GM21447 (cell line): ENCODE data around the gene VAV2.
"Not testable (repeated sequence)": the region's sequence is repeated elsewhere in the genome, so short reads cannot be mapped to it uniquely, and the experiment has no call there.

Experiments
- ATAC-seq: cut with Tn5 transposase; IDR thresholded peaks from one replicate; pipeline ENCODE4 v1.9.1; 2021; ENCODE audit not compliant: unreplicated experiment

VAV2 gene

DNA sequence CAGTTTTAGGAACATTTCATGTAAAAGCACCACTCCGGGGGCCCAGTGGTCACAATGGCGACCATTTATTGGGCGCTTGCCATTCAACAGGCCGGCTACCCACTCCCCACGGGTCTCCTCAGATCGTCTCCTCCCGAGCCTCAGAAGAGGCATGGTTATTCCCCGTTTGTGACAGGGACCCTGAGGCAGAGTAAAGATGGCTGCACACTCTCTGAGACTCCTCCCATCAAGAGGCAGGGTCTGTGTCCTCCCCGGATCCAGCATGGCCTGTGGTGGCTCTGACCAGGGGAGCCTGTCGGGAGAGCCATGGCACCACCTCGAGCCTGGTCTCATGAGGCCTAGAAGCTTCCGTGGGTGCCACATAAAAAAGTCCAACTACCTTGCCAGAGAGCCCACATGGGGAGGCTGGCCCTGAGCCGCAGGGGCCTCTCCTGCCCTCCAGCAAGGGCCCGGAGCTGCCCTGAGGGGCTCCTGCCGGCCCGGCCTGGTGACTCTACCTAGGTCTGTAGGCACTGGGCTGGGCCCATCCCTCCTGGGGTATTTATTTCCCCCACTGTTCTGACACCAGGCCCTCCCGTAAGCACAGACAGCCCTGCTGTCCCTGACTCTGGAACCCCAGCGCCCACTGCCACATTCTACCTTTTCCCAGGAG is 90.8 kb downstream of the VAV2 start:
- no peak for ATAC-seq

DNA sequence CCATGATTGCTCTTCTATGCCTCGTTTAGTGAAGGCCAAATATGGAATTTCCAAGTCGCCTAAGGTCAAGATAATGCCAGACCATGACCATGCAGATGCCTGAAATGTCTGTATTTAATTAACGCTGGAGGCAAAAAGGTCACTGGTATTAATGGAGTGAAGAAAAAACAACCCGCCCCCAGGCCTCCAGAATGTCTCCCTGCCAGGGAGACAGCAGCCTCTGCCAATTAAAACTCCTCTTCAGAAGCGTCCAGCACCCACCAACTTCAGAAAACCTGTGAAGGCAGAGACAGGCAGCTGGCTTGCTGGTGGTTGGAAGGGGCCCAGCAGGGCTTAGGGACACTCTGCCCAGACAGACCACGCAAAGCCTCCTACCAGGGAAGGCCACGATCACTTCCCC is 94.4 kb downstream of the VAV2 start:
- ATAC-seq, result no peak

DNA sequence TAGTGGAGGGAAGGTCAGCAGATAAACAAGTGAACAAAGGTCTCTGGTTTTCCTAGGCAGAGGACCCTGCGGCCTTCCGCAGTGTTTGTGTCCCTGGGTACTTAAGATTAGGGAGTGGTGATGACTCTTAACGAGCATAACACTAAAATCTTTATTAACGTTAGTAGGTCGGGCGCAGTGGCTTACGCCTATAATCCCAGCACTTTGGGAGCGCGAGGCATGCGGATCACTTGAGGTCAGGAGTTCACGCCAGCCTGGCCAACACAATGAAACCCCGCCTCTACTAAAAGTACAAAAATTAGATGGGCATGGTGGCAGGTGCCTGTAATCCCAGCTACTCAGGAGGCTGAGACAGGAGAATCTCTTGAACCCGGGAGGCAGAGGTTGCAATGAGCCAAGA is 96.1 kb downstream of the VAV2 start:
- not testable (repeated sequence) for ATAC-seq

DNA sequence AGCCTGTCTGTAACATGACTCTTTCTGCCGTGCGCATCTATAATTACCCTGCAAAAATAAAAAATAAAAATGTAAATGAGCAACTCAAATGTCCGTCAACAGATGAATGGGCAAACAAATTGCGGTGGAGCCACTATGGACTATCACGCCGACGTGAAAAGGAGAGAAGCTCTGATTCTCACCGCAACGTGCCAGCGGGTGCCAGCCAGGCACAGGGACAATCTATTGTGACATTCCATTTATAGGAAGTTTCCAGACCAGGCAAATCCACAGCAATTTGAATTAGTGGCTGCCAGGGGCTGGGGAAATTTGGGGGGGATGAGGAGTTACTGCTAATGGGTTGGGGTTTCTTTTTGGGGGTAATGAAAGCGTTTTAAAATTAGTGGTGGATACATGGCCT is 96.8 kb downstream of the VAV2 start:
- ATAC-seq, result no peak

DNA sequence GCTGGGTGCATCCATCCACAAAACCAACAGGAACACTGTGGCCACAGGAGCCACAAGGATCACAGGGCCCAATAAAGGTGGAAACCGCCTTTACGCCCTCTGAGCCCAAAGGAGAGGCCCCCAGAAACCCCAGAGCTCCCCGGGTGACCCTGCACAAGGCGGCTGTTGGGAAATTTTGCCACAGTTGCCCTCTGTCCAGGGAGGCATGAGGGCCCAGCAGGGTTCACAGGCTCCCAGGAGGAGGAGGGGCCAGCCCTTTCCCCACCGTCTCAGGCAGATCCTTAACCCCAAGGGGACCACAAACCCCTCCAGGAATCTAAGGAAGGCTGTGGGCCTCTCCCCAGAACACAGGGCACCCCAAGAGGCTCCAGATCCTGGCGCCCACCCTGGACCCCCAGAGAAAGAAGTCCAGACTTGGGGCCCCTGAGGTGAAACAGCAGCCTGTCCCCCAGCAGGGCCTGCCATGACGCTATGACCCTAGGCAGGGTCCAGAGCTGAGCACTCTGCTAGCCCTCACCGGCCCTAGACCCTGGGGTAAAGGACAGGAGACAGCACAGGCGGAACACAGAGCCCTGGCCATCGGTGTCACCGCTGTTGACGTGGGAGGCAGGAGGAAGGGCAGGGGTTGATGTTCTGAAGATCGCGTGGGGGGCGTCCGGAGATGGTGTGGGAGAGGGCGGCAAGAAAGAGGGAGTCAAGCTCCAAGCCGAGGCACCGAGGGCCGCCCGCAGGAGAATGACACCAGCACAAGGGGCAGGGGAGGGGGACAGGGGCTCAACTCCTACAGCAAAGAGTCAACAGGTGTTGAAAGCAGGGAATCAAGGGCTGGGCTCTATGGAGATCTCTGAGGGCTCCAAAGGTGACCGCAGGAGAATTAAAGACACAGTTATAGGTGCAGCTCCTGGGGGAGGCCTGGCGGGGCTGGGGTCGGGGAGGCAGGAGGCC is 97.5 kb downstream of the VAV2 start:
- no peak for ATAC-seq

DNA sequence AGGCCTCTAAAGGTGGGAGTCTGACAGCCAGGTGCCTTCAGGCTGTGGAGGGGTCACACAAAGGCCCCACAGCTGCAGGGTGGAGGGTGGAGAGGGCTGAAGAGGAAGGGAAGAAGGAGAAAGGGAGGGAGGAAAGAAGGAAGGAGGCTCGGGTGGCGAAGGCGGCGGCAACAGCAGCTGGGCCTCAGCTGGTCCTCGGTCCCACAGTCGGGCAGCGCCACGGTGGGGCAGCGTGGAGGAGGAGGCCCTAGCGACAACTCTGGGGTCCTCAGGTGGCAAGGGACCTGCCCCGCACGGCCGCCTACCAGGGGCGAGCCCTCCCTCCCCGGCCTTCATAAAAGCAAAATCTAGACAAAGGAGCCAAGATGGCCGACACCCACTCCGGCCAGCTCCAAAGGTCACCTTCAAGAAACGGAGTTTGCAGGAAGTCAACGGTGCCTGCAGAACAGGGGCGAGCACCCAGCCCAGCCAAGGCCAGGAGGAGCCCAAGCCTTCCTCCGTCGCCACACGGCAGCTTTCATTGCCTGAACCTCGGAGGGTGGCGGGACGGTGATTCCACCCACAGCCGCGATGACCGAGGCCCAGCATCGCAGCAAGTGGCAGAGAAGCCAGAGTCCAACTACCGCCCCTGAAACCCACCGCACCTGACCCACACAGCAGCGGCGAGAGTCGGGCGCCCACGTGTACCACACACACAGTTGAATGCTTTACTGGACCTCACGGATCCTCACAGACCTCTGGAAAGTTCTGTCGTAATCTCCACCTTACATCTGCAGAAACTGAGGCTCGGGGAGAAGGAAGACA is 98.7 kb downstream of the VAV2 start:
- no peak for ATAC-seq

DNA sequence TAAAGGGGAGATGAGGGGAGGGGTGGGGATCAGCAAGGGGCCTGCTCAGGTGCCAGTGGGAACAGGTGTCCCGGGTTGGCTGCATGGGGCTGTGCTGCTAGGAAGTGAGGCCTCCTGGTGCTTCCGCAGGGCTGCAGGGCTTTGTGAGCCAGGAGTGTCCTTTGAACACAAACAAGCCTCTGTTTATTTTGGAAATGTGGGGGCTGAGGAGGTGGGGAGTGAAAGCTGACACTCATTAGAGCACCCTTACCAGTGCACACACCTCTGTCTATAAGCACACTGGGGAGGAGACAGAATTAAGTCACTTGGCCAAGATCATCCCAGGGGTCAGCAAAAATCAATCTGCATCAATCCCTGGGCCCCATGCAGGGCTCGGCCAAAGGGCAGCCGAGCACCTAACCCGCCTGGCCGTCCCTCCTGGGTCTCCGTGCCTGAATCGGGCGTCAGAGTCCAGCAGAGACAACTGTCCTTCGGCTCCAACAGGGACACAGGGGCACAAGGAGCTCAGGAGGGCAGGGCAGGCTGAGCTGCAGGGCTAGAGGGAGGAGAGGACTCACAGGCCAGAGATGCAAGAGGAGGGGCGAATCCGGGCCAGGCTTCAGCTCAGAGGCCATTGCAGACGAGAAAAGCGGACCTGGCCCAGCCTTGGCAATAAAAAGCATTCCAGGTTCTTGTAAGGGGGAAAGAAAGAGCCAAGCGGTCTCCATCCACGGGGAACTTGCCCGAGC is 99.8 kb downstream of the VAV2 start:
- no peak for ATAC-seq

DNA sequence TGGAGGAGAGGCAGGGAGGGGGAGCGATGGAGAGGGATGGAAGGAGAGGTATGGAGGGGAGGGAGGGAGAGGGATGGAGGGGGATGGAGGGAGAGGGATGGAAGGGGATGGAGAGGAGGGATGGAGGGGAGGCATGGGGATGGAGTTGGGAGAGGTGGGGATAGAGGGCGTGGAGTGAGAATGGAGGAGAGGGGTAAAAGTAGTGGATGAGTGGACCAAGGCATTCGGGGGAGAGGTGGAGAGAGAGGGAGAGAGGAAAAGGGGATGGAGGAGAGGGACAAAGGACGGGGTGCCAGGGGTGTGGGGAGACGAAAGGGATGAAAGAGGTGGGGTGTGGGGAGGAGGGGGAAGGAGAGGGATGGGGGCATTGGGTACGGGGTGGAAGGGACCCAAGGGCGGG is 100.4 kb downstream of the VAV2 start:
- no peak for ATAC-seq

DNA sequence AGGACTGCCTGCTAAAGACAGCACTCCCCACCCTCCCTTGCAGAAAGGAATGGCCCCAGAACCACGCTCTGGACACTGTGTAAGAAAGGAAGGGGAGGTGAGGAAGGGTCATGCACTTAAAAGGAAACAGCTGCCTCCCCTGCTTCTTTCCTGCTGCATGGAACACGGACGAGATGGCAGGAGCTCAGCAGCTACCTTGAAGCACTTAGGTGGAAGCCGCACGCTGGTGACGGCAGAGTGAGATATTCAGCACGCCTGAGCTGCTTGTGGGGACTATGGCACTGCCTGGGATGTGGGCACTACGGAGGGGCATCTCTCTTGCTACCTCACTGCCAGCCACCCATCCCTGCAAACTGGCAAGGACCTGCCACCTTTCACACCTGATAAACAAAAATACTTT is 101.5 kb downstream of the VAV2 start:
- ATAC-seq, result no peak

DNA sequence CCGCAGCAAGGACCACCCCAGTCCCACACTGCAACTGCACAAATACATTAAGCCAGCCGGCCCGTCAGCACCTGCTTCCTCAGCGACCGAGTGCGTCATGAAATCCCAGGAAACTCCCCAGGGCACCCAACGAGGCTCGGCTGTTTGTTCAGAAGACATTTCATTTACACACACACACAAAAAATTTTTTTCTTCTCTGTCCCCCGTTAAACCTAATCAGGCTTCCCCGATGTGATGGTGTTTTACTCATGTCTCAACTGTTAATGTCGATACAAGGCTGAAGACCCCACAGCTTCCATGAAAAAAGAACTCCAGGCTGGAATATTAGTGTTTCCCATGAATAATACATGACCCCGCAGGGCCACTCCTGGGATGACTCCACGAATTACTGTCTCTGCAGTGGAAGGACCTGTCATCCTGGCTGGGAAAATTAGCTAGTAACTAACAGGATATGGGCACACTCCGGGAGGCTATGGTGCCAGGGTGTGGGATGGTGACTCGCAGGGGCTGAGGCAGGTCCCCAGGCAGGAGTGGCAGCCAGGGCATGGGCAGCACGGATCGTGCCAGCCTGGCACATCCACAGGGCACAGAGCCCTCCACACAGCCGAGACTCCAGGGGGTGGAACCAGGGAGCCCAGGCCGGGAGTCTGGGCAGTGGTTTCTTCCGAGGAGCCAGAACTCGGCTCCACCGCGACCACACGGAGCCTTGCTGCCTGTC is 102.4 kb downstream of the VAV2 start:
- no peak for ATAC-seq

DNA sequence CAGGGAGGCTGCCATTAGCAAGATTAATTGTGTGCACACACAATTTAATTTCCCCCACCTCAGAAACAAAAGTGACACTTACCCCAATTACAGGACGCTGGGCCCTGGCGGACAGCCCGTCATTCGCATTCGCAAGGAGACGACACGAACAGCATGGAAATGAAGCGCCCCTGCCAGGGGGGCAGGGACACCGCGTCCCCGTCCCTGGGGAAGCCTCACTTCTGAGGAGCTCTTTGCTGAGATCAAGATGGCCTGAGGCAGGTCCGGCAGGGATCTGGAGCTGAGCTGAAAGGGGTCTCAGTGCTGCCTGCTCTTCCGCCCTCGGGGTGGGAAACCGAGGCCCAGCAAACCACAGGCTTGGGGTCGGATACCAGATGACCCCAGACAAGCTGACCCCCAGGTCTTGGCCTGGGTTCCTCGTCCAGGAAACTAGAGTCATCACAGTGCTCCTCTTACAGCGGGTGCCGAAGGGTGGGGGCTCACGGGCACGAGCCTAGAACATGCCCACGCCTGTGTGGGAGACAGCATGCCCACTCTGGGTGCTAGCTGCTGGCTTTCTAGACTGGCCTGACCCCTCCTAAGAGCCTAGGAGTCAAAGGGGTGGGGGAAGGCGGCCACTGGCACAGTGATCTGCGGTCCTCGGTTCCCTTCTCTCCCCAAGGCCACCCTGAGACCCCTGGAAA is 103.2 kb downstream of the VAV2 start:
- ATAC-seq, result no peak

DNA sequence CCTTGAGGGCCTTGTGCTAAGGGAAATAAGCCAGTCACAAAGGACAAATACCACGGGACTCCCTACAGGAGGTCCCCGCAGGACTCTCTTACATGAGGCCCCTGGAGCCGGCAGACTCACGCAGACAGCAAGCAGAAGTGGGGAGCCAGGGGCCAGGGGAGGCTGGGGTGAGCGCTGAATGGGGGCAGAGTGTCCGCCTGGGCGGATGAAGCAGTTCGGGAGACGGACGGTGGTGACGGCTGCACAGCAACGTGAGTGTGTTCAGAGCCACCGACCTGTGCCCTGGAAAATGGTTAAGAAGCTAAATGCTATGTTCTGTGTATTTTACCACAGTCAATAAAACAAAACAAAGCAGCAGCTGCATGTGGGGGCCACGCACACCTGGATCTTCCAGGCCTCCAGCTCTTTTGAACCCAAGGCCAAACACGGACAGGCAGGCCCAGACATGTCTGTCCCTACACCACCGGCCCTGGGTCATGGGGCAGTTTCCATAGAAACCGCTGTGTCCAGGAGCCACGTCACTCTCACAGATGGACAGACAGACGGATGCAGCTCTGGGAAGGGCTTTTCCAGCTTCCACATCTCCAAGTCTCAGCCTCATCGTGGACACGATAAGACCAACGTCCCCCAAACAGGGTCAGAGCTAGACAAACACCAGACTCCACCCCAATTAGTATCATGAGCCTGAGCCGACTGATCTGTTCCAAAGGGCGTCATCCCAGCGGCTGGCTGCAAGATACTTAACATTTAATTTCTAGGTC is 103.9 kb downstream of the VAV2 start:
- ATAC-seq, result no peak

DNA sequence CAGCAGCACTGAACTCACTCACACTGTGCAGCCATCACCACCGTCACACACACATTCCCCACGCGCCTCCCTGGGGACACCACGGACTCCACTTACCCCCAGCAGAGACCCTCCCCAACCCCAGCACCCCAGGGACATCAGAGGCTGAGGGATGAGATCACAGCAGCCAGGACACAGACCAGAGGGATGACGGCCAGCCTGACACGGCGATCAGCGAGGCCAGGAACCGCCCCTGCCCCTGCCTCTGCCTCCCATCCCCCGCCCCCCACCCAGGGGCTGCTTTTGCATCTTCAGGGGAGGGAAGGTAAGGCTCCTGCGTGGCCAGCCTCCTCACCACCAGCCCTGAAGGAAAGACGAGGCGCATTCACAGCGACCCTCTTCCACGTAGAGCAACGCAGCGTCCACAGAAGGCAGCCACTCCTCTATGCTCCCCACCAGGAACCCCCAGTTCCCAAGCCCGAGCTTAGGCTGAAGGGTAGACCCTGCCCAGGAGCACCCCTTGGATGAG is 104.5 kb downstream of the VAV2 start:
- ATAC-seq, result no peak

DNA sequence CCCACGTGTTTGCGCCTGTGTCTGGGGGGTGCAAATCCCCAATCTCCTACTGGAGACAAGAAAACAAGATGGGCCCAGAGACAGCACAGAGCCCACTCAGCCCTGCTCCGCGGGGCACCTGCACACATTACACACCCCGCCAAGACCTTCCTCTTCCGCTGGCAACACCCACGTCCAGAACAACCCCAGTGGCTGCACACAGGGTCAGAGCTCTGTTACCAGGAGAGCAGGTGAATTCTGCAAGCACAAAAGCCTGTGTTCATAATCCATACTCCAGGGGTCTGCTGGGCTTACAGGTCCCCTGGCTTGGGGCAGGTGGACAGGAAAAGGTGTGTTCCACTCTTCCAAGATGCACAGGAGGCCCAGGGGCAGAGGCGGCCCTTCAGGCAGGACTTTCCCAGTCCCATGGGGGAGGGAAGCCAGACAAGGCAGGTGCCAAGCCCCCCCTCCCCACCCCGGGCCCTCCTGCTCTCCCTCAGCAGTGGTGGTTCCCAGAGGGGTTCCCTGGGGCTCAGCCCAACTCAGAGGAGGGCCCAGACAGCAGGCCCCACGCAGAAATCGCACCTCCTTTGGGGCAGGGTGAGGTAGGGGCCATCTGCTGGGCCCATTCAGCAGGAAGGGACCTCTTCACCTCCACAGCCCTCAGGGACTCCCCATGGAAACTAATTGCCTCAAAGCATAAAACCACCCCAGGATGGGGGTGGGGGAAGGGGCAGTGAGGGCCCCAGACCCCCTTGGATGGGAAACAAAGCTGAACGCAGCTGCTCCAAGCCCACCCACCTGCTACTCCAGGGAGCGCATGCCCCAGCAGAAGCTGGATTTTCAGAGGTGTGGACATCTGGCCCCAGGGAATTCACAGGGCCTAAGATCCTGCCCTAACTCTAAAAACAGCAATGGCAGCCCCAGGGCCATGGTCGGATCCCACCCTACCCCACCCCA is 105.3 kb downstream of the VAV2 start:
- ATAC-seq, result no peak

DNA sequence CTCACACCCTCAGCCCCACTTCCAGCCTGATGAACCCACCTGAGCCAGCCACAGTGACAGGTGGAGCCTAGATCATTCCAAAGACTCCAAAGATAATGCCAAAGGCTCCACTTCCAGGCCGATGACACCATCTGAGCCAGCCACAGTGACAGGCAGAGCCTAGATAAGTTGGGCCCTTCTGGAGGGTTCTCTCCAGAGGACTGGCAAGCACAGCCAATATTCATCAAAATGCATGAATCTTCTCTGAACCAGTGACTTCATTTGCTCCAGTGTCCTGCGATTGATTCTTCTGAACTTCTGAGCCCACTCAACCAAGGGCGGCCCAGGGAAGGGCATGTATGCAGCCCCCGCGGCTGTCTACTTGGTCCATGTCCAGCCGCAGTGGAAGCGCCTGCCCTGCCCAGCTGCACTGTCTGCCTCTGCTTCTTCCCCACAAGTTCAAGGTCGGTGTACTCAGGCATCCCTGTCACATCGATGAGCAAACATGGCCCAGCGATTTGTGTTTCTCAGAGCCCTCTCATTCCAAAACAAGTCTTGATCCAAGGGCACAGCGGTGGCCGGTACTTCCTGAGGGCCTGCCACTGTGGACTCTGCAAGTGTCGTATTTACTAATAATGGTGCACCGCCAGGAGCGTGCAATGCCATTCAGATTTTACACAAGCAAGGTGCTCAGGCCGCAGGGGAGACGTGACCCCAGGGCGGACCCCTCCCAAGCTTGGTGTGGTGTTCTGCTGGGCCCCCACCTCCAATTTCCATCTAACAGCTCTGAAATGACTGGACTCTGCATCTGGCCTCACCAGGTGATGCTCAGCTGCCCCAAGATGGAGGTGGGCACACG is 107.0 kb downstream of the VAV2 start:
- ATAC-seq, result no peak

DNA sequence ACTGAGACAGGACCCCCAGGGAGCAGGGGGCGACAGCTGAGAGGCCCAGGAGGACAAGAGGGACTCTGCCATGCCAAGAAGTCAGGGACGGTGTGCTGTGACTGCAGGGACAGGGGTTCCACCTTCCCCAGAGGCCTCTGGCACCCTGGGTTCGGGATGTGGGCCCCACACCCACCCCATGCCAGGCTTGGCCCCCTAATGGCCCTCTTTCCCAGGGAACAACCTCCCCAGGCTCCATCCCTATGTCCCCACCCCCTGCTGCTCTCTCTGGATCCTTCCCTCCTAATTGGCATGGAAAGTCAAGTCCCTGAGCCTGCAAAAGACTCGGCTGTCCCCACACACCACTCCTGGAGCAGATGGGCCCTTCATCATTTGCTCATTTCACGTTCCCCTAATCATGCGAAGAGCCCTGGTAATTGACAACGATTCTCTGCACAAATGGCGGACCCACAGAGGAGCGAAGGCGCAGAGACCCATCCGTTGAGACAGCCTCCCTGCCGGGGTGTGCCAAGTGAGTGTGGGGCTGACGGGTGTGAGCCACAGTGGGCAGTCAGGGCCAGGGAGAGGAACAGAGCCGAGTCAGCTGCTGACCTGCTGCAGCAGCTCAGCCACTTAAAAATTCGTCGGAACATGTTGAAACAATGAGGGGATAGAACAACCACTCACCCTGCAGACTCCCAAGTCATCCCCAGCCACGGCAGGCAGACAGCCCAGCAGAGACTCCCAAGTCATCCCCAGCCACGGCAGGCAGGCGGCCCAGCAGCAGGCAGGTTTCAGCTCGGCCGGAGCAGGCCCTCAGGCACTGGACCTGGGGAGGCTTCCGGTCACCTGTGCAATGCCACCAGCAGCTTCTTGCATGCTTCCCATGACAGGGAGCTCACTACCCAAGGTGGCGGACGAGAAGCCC is 109.0 kb downstream of the VAV2 start:
- ATAC-seq, result no peak
